Upper lobe of right lung (tissue), 1 donor: ENCODE measurements around the gene NLGN1. TPM values are rescaled to one million over a fixed set of nuclear protein-coding genes. Genes with fewer than 3 reads are reported as not detected.

Source experiments
- ATAC-seq: fragments of 200-7000 bp; cut with Tn5 transposase; one replicate; pipeline ENCODE4 v1.9.1; 2020; ENCODE audit warnings: mild to moderate bottlenecking, moderate library complexity
- DNase-seq: peaks from one replicate; pipeline ENCODE4 v3.0.0-alpha.2; 2020
- H3K27ac ChIP-seq: fragments of 200-600 bp; one replicate; pipeline ENCODE4 v1.8.0; 2022
- H3K27me3 ChIP-seq: fragments of 200-600 bp; one replicate; pipeline ENCODE4 v1.8.0; 2022; ENCODE audit warnings: mild to moderate bottlenecking
- H3K36me3 ChIP-seq: fragments of 200-600 bp; one replicate; pipeline ENCODE4 v1.8.0; 2022
- H3K4me1 ChIP-seq: fragments of 200-600 bp; one replicate; pipeline ENCODE4 v1.8.0; 2022
- H3K4me3 ChIP-seq: fragments of 200-600 bp; one replicate; pipeline ENCODE4 v1.8.0; 2022; ENCODE audit warnings: mild to moderate bottlenecking
- H3K9me3 ChIP-seq: fragments of 200-600 bp; one replicate; pipeline ENCODE4 v1.8.0; 2022
- intact Hi-C: fragments of 100-400 bp; cut with DNase I; formaldehyde crosslinking; loops from one replicate; pipeline ENCODE4 v1.11.0; 2022
- total RNA-seq: library from RNA; stranded (reverse); fragmentation: NEBNext Ultra II Directional; extraction: Animal tissue kit (Norgen Biotek cat#: 25700); gene quantifications from one replicate; pipeline ENCODE4 v1.2.1, GENCODE V29; 2021
- TF ChIP-seq, protein P1 (sequence below): fragments of 200-600 bp; IDR thresholded peaks from one replicate; pipeline ENCODE4 v1.8.0; 2022; ENCODE audit warnings: antibody characterized with exemption
- donor health status: DM: no; HTN: yes; CAD: no; lungs with severe emphysema.

Gene NLGN1
- total RNA-seq, 1 donor from 2014 or later, result 3.3 TPM

DNA sequence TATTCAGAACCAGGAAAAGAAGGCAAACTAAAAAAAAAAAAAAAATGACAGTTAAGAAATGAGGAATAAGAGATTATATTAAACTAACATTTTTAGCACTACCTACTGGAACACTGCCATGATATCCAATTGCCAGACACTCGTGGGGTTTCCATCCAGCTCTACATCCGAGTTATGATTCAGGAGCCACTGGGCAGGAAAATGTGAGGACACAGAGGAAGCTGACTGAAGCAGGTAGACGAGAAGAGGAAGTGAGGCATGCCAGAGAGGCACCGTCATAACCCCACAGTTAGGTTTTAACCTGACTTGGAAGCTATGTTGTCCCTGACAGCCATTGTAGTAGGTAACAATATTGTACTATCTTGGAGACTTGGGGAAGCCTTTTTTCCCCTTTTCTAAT, 495.0 kb downstream of the NLGN1 start:
- TF ChIP-seq, protein P1, sequence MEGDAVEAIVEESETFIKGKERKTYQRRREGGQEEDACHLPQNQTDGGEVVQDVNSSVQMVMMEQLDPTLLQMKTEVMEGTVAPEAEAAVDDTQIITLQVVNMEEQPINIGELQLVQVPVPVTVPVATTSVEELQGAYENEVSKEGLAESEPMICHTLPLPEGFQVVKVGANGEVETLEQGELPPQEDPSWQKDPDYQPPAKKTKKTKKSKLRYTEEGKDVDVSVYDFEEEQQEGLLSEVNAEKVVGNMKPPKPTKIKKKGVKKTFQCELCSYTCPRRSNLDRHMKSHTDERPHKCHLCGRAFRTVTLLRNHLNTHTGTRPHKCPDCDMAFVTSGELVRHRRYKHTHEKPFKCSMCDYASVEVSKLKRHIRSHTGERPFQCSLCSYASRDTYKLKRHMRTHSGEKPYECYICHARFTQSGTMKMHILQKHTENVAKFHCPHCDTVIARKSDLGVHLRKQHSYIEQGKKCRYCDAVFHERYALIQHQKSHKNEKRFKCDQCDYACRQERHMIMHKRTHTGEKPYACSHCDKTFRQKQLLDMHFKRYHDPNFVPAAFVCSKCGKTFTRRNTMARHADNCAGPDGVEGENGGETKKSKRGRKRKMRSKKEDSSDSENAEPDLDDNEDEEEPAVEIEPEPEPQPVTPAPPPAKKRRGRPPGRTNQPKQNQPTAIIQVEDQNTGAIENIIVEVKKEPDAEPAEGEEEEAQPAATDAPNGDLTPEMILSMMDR, result no peak
- H3K27me3 ChIP-seq, result no peaks in the 10 kb centered on the region
- no peaks in the 10 kb centered on the region for H3K36me3 ChIP-seq
- intact Hi-C loops, result no loop called here
- no peak overlapping the region for H3K4me3 ChIP-seq
- H3K9me3 ChIP-seq, result no peaks in the 10 kb centered on the region
- no peak overlapping the region for H3K27ac ChIP-seq
- DNase-seq (no peak), ATAC-seq (no peak)
- no peaks in the 10 kb centered on the region for H3K4me1 ChIP-seq

DNA sequence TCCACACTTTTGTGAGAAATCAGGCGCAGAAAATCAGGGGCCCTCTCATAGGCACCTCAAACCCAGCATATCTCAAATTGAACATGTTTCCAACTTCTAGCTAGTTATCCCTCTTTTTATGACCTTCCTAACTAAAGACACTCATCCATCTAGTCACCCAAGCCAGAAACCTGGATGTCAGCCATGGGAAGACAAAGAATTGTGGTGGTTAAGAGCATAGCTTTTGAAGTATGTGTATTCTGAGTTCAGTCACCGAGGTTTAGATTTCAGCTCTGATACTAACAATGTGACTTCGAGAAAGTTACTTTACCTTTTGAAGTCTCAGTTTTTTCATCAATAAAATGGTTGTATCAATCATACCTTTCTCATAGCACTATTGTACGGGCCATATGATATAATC, 495.5 kb downstream of the NLGN1 start:
- Histone ChIP-seq H3K9me3 (no peaks in the 10 kb centered on the region), H3K4me3 (no peak overlapping the region), H3K27ac (no peak overlapping the region), H3K27me3 (no peaks in the 10 kb centered on the region), H3K4me1 (no peaks in the 10 kb centered on the region), H3K36me3 (no peaks in the 10 kb centered on the region)
- ATAC-seq (no peak), DNase-seq (no peak)
- TF ChIP-seq, protein P1, result no peak
- intact Hi-C loops, result no loop called here

- TF ChIP-seq, protein P1, result no peak
- Histone ChIP-seq H3K27me3 (no peaks in the 10 kb centered on the region), H3K4me3 (no peak overlapping the region), H3K27ac (no peak overlapping the region), H3K9me3 (no peaks in the 10 kb centered on the region), H3K36me3 (no peaks in the 10 kb centered on the region), H3K4me1 (no peaks in the 10 kb centered on the region)
- intact Hi-C loops, result no loop called here
- ATAC-seq, result no peak
- DNase-seq, result no peak
Measured at GRCh38 chr3:173893835-173894234, 496.3 kb downstream of the NLGN1 start.

GRCh38 chr3:173897631-173898030, 500.1 kb downstream of the NLGN1 start:
- Histone ChIP-seq H3K4me1 (no peaks in the 10 kb centered on the region), H3K36me3 (no peaks in the 10 kb centered on the region), H3K9me3 (no peaks in the 10 kb centered on the region), H3K27ac (no peak overlapping the region), H3K4me3 (no peak overlapping the region), H3K27me3 (no peaks in the 10 kb centered on the region)
- no peak for DNase-seq
- no peak for ATAC-seq
- TF ChIP-seq, protein P1, result no peak
- intact Hi-C loops, result no loop called here

- H3K36me3 ChIP-seq, result no peaks in the 10 kb centered on the region
- no peak overlapping the region for H3K4me3 ChIP-seq
- H3K27ac ChIP-seq, result no peak overlapping the region
- ATAC-seq (no peak), DNase-seq (no peak)
- intact Hi-C loops, result no loop called here
- no peaks in the 10 kb centered on the region for H3K4me1 ChIP-seq
- TF ChIP-seq, protein P1, result no peak
- no peaks in the 10 kb centered on the region for H3K9me3 ChIP-seq
- no peaks in the 10 kb centered on the region for H3K27me3 ChIP-seq
Measured at GRCh38 chr3:173901649-173902048, 504.1 kb downstream of the NLGN1 start.

DNA sequence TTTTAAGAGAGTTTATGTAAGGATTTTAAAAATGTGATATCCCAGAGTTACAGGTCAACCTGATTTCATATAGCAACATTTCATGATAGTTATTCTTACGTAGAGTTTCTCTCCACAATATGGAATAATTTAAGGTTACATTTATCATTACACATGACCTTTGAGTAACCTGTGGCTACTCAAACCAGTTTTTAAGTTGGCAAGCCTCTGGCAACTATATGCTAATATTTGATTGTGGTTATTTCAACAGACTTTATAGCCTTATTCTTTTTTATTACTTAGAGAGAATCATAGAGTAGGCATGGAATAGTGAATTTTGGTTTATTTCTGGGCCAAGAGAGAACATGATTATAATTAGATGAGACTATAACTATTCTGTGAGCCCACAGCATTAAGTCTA, 504.9 kb downstream of the NLGN1 start:
- Histone ChIP-seq H3K27ac (no peak overlapping the region), H3K9me3 (no peaks in the 10 kb centered on the region), H3K4me1 (no peaks in the 10 kb centered on the region), H3K36me3 (no peaks in the 10 kb centered on the region), H3K4me3 (no peak overlapping the region), H3K27me3 (no peaks in the 10 kb centered on the region)
- intact Hi-C loops, result no loop called here
- TF ChIP-seq, protein P1, result no peak
- DNase-seq, result no peak
- no peak for ATAC-seq
